Measurements from ENCODE around the gene ENOX2. TPM values are rescaled to one million over a fixed set of nuclear protein-coding genes. Genes with fewer than 3 reads are reported as not detected.
"Not testable (repeated sequence)": the region's sequence is repeated elsewhere in the genome, so short reads cannot be mapped to it uniquely, and the experiment has no call there.

Gene ENOX2
- total RNA-seq, 3 donors from 2014 or later, result 11.5 to 20.3 (median 15.2) TPM

DNA sequence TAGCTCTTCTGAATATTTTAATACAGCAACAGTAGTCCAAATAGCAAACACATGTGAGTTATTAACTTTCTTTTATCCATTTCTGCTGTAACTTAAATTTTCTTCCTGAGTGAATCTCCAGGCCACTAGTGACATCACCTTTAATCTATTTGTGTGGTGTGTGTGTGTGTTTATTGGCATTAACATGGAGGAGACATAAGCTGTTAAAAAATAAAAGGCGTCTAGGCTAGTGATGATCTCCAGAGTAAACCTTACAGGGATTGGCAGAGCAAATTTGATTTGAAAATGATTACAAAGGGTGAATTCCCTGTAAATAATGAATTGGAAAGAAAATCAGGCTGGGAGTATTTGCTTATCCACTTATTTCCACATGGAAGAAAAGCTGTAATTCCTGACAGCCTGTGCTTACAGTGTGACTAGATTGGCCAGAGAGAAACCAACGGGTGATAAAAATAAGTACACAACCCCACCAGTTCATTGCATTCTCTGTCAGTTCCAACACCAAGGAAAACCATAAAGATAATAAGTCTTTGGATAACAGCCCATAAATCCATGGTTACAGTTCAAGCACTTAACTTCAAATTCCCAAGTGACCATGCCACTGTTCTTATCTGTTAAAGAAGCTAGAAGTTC is 186.1 kb downstream of the ENOX2 start:
- H3K4me3 ChIP-seq, result no peak overlapping the region
- no peaks in the 10 kb centered on the region for H3K9me3 ChIP-seq
- H3K27me3 ChIP-seq, result peaks cover 0 to 18% of the 10 kb centered on the region in 2 donors
- no peaks in the 10 kb centered on the region for H3K4me1 ChIP-seq
- TF ChIP-seq POLR2A (IDR thresholded peaks at IDR 0.05), result no peak
- no peak for TF ChIP-seq POLR2AphosphoS5 (IDR thresholded peaks at IDR 0.05)
- TF ChIP-seq, protein P1, sequence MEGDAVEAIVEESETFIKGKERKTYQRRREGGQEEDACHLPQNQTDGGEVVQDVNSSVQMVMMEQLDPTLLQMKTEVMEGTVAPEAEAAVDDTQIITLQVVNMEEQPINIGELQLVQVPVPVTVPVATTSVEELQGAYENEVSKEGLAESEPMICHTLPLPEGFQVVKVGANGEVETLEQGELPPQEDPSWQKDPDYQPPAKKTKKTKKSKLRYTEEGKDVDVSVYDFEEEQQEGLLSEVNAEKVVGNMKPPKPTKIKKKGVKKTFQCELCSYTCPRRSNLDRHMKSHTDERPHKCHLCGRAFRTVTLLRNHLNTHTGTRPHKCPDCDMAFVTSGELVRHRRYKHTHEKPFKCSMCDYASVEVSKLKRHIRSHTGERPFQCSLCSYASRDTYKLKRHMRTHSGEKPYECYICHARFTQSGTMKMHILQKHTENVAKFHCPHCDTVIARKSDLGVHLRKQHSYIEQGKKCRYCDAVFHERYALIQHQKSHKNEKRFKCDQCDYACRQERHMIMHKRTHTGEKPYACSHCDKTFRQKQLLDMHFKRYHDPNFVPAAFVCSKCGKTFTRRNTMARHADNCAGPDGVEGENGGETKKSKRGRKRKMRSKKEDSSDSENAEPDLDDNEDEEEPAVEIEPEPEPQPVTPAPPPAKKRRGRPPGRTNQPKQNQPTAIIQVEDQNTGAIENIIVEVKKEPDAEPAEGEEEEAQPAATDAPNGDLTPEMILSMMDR (IDR thresholded peaks at IDR 0.05), result no peak
- DNase-seq (ENCODE audit: low spot score in 2 of 2), result no peak
- H3K27ac ChIP-seq, result no peak overlapping the region
- H3K36me3 ChIP-seq, result no peaks in the 10 kb centered on the region
- intact Hi-C loops (cut with DNase I; ENCODE audit: low total_unique reads), result no loop called here

DNA sequence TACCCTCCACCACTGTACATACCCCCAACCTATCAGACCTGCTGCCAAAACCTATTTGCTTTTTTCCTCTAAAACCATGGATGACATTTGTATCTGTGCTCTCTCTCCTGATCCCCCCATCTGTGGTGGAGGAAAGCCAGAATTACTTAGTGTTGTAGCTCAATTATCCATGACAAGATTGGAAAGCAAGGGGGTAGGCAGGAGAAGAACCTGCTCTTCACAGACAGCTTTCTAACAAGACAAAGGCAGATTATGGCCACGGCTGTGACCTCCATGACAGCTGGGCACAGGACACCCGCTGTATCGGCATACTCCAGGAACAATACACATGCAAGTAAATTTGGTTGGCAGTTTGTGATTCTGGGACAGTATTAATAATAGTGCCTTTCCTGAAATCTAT is 186.7 kb downstream of the ENOX2 start:
- Histone ChIP-seq H3K27ac (no peak overlapping the region), H3K9me3 (no peaks in the 10 kb centered on the region)
- intact Hi-C loops (cut with DNase I; ENCODE audit: low total_unique reads), result no loop called here

DNA sequence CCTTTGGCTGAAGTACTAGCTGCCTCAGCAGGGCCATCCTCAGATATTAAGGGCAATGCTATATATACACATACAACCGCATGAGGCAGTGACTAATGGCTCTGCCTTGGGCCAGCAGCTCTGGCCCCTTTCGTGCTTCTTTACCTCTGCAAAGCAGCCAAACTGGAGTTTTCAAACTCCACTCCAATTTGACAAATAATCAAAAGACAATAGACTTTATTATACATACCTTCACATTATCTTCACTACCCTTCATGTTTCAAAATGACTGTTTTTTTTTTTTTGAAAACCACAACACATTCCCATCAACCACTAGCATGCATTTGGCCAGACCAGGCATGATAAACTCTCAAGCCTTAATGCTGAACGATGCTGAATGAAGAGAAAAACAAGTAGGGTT is 187.7 kb downstream of the ENOX2 start:
- no peaks in the 10 kb centered on the region for H3K9me3 ChIP-seq
- intact Hi-C loops (cut with DNase I; ENCODE audit: low total_unique reads), result no loop called here
- no peak overlapping the region for H3K4me3 ChIP-seq
- H3K27me3 ChIP-seq, result peaks cover 0 to 14% of the 10 kb centered on the region in 2 donors
- DNase-seq (ENCODE audit: low spot score in 2 of 2), result no peak
- H3K27ac ChIP-seq, result no peak overlapping the region
- H3K4me1 ChIP-seq, result no peaks in the 10 kb centered on the region
- no peaks in the 10 kb centered on the region for H3K36me3 ChIP-seq
- TF ChIP-seq POLR2A (IDR thresholded peaks at IDR 0.05) (no peak), POLR2AphosphoS5 (IDR thresholded peaks at IDR 0.05) (no peak)
- TF ChIP-seq, protein P1 (IDR thresholded peaks at IDR 0.05), result no peak

More for the DNA sequence above, 186.7 kb downstream of the ENOX2 start:
- Histone ChIP-seq H3K36me3 (no peaks in the 10 kb centered on the region), H3K4me3 (no peak overlapping the region), H3K27me3 (peaks cover 0 to 16% of the 10 kb centered on the region in 2 donors), H3K4me1 (no peaks in the 10 kb centered on the region)
- TF ChIP-seq POLR2AphosphoS5 (IDR thresholded peaks at IDR 0.05) (no peak), POLR2A (IDR thresholded peaks at IDR 0.05) (no peak)
- TF ChIP-seq, protein P1 (IDR thresholded peaks at IDR 0.05), result no peak
- no peak for DNase-seq (ENCODE audit: low spot score in 2 of 2)

DNA sequence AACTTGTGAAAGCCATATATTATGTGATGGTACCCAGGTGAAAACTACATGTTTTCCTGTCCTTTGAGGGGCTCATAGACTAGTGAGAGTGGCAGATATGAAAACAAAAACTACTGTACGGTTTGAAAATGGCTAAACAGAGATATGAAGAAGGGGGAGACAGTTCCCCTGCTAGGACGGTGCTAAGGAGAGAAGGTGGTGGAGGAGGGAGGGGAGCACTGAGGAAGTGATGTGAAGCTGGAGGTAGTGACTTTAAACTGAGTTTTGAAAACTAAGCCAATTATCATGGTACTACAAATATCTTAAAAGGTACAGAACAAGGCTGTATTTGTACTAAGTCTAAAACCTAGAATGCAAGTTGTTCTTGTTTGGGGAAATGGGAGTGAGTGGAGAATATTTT is 188.3 kb downstream of the ENOX2 start:
- Histone ChIP-seq H3K27me3 (peaks cover 0 to 20% of the 10 kb centered on the region in 2 donors), H3K4me3 (no peak overlapping the region), H3K27ac (no peak overlapping the region), H3K36me3 (no peaks in the 10 kb centered on the region), H3K4me1 (no peaks in the 10 kb centered on the region), H3K9me3 (no peaks in the 10 kb centered on the region)
- intact Hi-C loops (cut with DNase I; ENCODE audit: low total_unique reads), result no loop called here
- TF ChIP-seq POLR2A (IDR thresholded peaks at IDR 0.05), result no peak
- TF ChIP-seq, protein P1 (IDR thresholded peaks at IDR 0.05), result no peak
- TF ChIP-seq POLR2AphosphoS5 (IDR thresholded peaks at IDR 0.05), result no peak
- no peak for DNase-seq (ENCODE audit: low spot score in 2 of 2)

DNA sequence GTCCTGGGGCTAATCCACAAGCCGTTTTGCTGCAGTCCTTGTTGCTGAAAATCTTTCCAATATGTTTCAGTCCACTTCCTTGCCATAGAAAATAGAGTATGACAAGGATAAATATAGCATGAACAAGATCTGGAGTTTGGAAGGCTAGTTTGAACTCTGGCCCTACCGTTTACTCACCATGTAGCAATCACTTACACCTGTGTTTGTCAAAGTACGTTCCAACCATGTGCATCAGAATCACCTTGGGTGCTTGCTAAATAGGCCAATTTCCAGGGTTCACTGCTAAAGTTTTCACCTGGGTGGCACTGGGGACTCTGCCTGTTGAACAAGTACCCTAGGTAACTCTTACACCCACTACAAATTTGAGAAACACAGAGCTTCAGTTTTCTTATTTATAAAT is 188.9 kb downstream of the ENOX2 start:
- Histone ChIP-seq H3K27me3 (peaks cover 0 to 21% of the 10 kb centered on the region in 2 donors), H3K4me1 (no peaks in the 10 kb centered on the region), H3K9me3 (no peaks in the 10 kb centered on the region), H3K27ac (no peak overlapping the region), H3K4me3 (no peak overlapping the region), H3K36me3 (no peaks in the 10 kb centered on the region)
- no peak for DNase-seq (ENCODE audit: low spot score in 2 of 2)
- intact Hi-C loops (cut with DNase I; ENCODE audit: low total_unique reads), result no loop called here
- TF ChIP-seq POLR2A (IDR thresholded peaks at IDR 0.05), result no peak
- TF ChIP-seq, protein P1 (IDR thresholded peaks at IDR 0.05), result no peak
- no peak for TF ChIP-seq POLR2AphosphoS5 (IDR thresholded peaks at IDR 0.05)

DNA sequence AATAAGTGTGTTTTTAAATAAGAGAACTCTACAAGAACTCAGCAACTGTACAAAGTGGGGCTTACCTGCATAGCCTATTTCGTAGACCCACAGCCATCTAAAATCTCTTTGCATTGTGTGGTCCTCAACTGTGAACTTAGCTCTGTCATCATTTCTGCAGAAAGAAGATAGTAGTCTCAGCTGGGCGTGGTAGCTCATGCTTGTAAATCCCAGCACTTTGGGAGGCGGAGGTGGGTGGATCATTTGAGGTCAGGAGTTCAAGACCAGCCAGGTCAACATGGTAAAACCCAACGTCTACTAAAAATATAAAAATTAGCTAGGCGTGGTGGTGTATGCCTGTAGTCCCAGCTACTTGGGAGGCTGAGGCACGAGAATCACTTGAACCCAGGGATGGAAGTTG is 193.8 kb downstream of the ENOX2 start:
- DNase-seq (ENCODE audit: low spot score in 2 of 2); intact Hi-C loops (cut with DNase I; ENCODE audit: low total_unique reads); H3K9me3 ChIP-seq; H3K4me3 ChIP-seq; H3K27ac ChIP-seq; H3K4me1 ChIP-seq; H3K36me3 ChIP-seq: not testable (repeated sequence)
- peaks cover 0 to 16% of the 10 kb centered on the region in 2 donors for H3K27me3 ChIP-seq
